Measurements from ENCODE around the gene VPS4A. TPM values are rescaled to one million over a fixed set of nuclear protein-coding genes. Genes with fewer than 3 reads are reported as not detected.

VPS4A gene
- total and polyA plus RNA-seq, 2 of the 4 experiments (the other 2 are of a cell fraction), result 23.3 to 25.2 TPM

DNA sequence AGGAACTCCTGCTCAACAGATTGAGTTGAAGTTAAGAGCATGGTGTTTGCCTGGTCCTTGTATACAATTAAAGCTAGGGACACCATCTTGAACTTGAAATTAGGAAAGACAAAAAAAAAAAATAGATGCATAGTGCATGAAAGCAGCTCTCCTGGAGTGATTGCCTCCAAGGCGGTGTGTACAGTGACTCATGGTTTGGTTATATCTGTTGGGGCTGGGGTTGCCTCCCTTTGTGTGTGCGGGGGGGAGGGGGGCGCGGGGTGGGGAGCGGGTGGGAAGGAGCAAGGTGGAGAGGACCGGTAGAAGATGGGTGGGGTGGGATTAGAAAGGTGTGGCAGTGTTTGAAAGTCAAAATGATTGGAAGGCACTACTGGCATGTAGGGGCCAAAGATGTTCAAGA, 37.1 kb downstream of the VPS4A start:
- Histone ChIP-seq H2BK5ac (ENCODE audit: low read depth, low read length, poor library complexity, severe bottlenecking) (no peak overlapping the region), H4K8ac (ENCODE audit: low read depth in 2 of 2, low read length in 2 of 2) (no peak overlapping the region), H2BK15ac (ENCODE audit: low read depth, low read length) (no peak overlapping the region), H3K4ac (ENCODE audit: low read depth, low read length) (no peak overlapping the region), H3K14ac (replicated peaks; ENCODE audit: low read depth, low read length) (no peak overlapping the region), H3K56ac (ENCODE audit: extremely low read depth, insufficient read depth, low read length) (no peak overlapping the region), H3K27ac (ENCODE audit: insufficient read depth, low read length) (no peak overlapping the region), H3K9me1 (ENCODE audit: insufficient read depth, low read length) (peaks cover 3% of the 10 kb centered on the region; the same call in 1 of the 2 replicates), H2AK9ac (replicated peaks; ENCODE audit: low read depth, low read length, poor library complexity) (no peak overlapping the region), H3K36me3 (ENCODE audit: control insufficient read depth, insufficient read depth, low read length) (peaks cover 9% of the 10 kb centered on the region), H2BK120ac (ENCODE audit: low read depth, low read length) (no peak overlapping the region), H4K91ac (ENCODE audit: insufficient read depth, low read depth, low read length) (no peak overlapping the region), H4K20me1 (ENCODE audit: insufficient read depth, low read length) (no peaks in the 10 kb centered on the region), H3K18ac (ENCODE audit: low read depth, low read length) (no peak overlapping the region), H2AK5ac (ENCODE audit: low read depth, low read length) (no peak overlapping the region), H3K4me3 (ENCODE audit: insufficient read depth, low read depth, low read length) (no peak overlapping the region), H2AFZ (replicated peaks; ENCODE audit: low read length, poor library complexity) (no peak overlapping the region), H3K79me1 (ENCODE audit: low read depth in 1 of 2, low read length in 2 of 2) (0 out of 4 replicates have a peak, but pooled peaks cover 0 to 4% of the 10 kb centered on the region in 2 experiments), H3K9me3 (ENCODE audit: control insufficient read depth, insufficient read depth, low read length) (no peaks in the 10 kb centered on the region), H3K4me1 (ENCODE audit: control insufficient read depth, insufficient read depth, low read length) (peaks cover 2% of the 10 kb centered on the region; the same call in 1 of the 2 replicates), H3K27me3 (ENCODE audit: control insufficient read depth, insufficient read depth, low read length) (no peaks in the 10 kb centered on the region), H2BK20ac (ENCODE audit: low read depth, low read length) (no peak overlapping the region), H4K5ac (ENCODE audit: low read depth, low read length) (no peak overlapping the region), H3K23ac (ENCODE audit: low read depth, low read length) (no peak overlapping the region), H3K4me2 (ENCODE audit: low read depth, low read length) (no peak overlapping the region), H3K9ac (ENCODE audit: low read depth, low read length) (no peak overlapping the region)
- in situ Hi-C loops (cut with MboI; ENCODE audit: low sequenced_read_pairs) (no loop called here), dilution Hi-C loops (cut with HindIII; ENCODE audit: low sequenced_read_pairs, unreplicated experiment) (no loop called here), intact Hi-C loops (cut with micrococcal nuclease) (no loop called here)
- TF ChIP-seq SMC3 (IDR thresholded peaks at IDR 0.05; ENCODE audit: low read depth, low read length) (no peak), MAFK (IDR thresholded peaks at IDR 0.05; ENCODE audit: low read depth, low read length) (no peak)
- DNase-seq, result no peak
- BruUV-seq (replicated peaks), result no TSS peak
- WGBS, 2 experiments (ENCODE audit: extremely low coverage in 2 of 2, insufficient read length in 1 of 2), result 100% methylated on average over 2 of the region's 6 CpGs; no CpG with 5 or more reads in 1 of the 2 experiments
- ChIA-PET POLR2A (ENCODE audit: unreplicated experiment) (no interaction called here), CTCF (interaction anchor here (0.7 kb wide), 1 partner anchor 378 kb away, joined by 3 read pairs; no protein-coding TSS in a partner anchor)
- peak; percentile 33; the same call in 1 of the 2 replicates for ATAC-seq (ENCODE audit: low read depth)

All from IMR-90 (cell line).